ENCODE measurements around the gene PIGN.

Gene PIGN

GRCh38 chr18:61992923-61993322 lies 193.9 kb downstream of the PIGN start:
- DNase-seq: no peak

GRCh38 chr18:61992285-61992684 lies 194.6 kb downstream of the PIGN start:
- DNase-seq: no peak

- no peak for DNase-seq
Measured at GRCh38 chr18:61991836-61992235, 195.0 kb downstream of the PIGN start.

- DNase-seq: no peak
Measured at GRCh38 chr18:61991201-61991600, 195.7 kb downstream of the PIGN start.
